IMR-90 (cell line): ENCODE data around the gene ANKRD63.

Experiments used
- CTCF ChIP-seq: conservative IDR thresholded peaks from 2 replicates; pipeline ENCODE4 v1.5.1; 2012; ENCODE audit warnings: mild to moderate bottlenecking, low read depth, low read length, improper control_type of control experiment
- ELK1 ChIP-seq: fragments of 150-350 bp; IDR thresholded peaks from 2 replicates; pipeline ENCODE4 v1.6.1; 2016; ENCODE audit warnings: low read depth, mild to moderate bottlenecking, low read length, moderate library complexity, borderline replicate concordance
- MAZ ChIP-seq: IDR thresholded peaks from 2 replicates; pipeline ENCODE4 v1.6.1; 2012; ENCODE audit warnings: low read depth, mild to moderate bottlenecking, low read length, improper control_type of control experiment, moderate library complexity, borderline replicate concordance
- MXI1 ChIP-seq: IDR thresholded peaks from 2 replicates; pipeline ENCODE4 v1.6.1; 2012; ENCODE audit warnings: low read depth, mild to moderate bottlenecking, low read length, moderate library complexity, borderline replicate concordance
- SMC3 ChIP-seq: fragments of 150-350 bp; IDR thresholded peaks from 2 replicates; pipeline ENCODE4 v1.6.1; 2016; ENCODE audit warnings: low read depth, mild to moderate bottlenecking, antibody characterized with exemption, low read length, moderate library complexity

- TF ChIP-seq CTCF (no peak), SMC3 (no peak), MXI1 (no peak), MAZ (no peak), ELK1 (no peak)
These were observed 28.1 kb upstream of the ANKRD63 start for GRCh38 chr15:40310993-40311392.
